Fibroblast of villous mesenchyme (primary cell): ENCODE data around the gene HTT-AS. TPM values are rescaled to one million over a fixed set of nuclear protein-coding genes. Genes with fewer than 3 reads are reported as not detected.

Source experiments
- DNase-seq: peaks from one replicate; pipeline ENCODE4 v3.0.0-alpha.2; 2010; ENCODE audit warnings: low read depth
- H3K4me3 ChIP-seq: 2 replicates; pipeline ENCODE4 v1.5.1; 2011; ENCODE audit warnings: low read depth, mild to moderate bottlenecking, low read length
- total RNA-seq: library from RNA; depleted of rRNA; stranded (reverse); fragments of >200 nt; gene quantifications from 2 replicates; pipeline ENCODE4 v1.2.3, GENCODE V29; 2012
- TF ChIP-seq, protein P1 (sequence below): IDR thresholded peaks from 2 replicates; pipeline ENCODE4 v1.5.1; 2012; ENCODE audit warnings: low read depth, mild to moderate bottlenecking, low read length; ENCODE audit not compliant: insufficient read depth

The HTT-AS gene
- not detected in 2 replicates for total RNA-seq

DNA sequence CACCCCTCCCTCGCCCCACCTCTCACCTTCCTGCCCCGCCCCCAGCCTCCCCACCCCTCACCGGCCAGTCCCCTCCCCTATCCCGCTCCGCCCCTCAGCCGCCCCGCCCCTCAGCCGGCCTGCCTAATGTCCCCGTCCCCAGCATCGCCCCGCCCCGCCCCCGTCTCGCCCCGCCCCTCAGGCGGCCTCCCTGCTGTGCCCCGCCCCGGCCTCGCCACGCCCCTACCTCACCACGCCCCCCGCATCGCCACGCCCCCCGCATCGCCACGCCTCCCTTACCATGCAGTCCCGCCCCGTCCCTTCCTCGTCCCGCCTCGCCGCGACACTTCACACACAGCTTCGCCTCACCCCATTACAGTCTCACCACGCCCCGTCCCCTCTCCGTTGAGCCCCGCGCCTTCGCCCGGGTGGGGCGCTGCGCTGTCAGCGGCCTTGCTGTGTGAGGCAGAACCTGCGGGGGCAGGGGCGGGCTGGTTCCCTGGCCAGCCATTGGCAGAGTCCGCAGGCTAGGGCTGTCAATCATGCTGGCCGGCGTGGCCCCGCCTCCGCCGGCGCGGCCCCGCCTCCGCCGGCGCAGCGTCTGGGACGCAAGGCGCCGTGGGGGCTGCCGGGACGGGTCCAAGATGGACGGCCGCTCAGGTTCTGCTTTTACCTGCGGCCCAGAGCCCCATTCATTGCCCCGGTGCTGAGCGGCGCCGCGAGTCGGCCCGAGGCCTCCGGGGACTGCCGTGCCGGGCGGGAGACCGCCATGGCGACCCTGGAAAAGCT, at the start of gene HTT-AS, which contains the start of gene HTT:
TSS of gene HTT-AS (minus strand) at position 461 of the 768 bp plus-strand sequence.
TSS of gene HTT (plus strand) at position 604 of the 768 bp plus-strand sequence. CDS start at position 749, 145 bp downstream.
- peak within 1 kb of the TSS; percentile 84 for H3K4me3 ChIP-seq
- TF ChIP-seq, protein P1, sequence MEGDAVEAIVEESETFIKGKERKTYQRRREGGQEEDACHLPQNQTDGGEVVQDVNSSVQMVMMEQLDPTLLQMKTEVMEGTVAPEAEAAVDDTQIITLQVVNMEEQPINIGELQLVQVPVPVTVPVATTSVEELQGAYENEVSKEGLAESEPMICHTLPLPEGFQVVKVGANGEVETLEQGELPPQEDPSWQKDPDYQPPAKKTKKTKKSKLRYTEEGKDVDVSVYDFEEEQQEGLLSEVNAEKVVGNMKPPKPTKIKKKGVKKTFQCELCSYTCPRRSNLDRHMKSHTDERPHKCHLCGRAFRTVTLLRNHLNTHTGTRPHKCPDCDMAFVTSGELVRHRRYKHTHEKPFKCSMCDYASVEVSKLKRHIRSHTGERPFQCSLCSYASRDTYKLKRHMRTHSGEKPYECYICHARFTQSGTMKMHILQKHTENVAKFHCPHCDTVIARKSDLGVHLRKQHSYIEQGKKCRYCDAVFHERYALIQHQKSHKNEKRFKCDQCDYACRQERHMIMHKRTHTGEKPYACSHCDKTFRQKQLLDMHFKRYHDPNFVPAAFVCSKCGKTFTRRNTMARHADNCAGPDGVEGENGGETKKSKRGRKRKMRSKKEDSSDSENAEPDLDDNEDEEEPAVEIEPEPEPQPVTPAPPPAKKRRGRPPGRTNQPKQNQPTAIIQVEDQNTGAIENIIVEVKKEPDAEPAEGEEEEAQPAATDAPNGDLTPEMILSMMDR: no peak
- DNase-seq: peak; percentile 95

- peak; percentile 98 for DNase-seq
- TF ChIP-seq, protein P1: no peak
- H3K4me3 ChIP-seq: no peak overlapping the region
Observed at GRCh38 chr4:3123181-3123671, 48.9 kb upstream of the HTT-AS start.

DNA sequence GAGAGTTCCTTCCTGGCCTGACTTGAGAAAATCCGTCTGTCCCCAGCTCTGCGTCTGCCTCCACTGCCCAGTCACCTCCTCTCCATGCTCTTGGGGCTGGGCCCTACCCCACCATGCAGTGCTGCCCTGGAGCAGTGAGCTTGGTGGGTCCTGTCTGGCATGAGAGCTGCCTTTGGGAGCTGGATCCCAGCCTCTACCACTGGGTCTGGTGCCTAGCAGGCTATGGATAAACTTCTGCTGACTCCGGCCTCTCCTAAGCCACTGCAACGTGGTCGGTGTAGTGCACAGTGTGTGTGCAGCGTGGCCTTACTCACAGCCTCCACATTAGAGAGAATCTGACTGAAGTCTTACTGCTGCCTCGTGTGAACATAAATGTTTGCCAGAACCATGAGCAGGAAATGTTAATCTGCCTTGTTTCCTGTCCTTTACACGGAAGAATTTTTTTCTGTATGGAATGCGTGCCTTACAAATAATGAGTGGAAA, 47.8 kb upstream of the HTT-AS start:
- peak; percentile 94 for DNase-seq
- no peak overlapping the region for H3K4me3 ChIP-seq
- TF ChIP-seq, protein P1: no peak

DNA sequence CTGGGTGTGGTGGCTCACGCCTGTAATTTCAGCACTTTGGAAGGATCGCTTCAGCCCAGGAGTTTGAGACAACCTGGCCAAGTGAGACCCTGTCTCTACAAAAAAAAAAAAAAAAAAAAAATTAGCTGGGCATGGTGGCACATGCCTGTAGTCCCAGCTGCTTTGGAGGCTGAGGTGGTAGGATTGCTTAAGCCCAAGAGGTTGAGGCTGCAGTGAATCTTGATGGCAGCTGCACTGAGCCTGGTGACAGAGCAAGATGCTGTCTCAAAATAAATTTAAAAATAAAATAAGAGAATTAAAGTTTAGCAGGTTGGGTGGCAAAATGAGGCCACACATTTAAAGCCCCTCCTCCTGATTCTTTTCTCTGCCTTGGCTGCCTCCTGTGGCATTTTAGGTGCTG, 47.3 kb upstream of the HTT-AS start:
- TF ChIP-seq, protein P1: no peak
- DNase-seq: no peak
- no peak overlapping the region for H3K4me3 ChIP-seq

DNA sequence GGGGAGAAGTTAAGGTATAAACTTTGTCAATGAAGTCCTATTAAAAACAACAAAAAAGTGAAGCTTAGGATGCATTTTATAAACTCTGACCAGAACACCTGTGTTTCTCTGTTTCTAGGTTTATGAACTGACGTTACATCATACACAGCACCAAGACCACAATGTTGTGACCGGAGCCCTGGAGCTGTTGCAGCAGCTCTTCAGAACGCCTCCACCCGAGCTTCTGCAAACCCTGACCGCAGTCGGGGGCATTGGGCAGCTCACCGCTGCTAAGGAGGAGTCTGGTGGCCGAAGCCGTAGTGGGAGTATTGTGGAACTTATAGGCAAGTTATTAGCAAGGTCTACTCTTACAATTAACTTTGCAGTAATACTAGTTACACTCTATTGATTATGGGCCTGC, 46.8 kb upstream of the HTT-AS start:
- TF ChIP-seq, protein P1: no peak

GRCh38 chr4:3119464-3119863, 45.1 kb upstream of the HTT-AS start:
- H3K4me3 ChIP-seq: no peak overlapping the region
- DNase-seq: peak; percentile 51
- TF ChIP-seq, protein P1: no peak

More for the DNA sequence above, 46.8 kb upstream of the HTT-AS start:
- DNase-seq: peak; percentile 59
- H3K4me3 ChIP-seq: no peak overlapping the region
